Activated T-helper 1 cell treated with anti-CD3 and anti-CD28 coated beads, Interleukin-2, amount 50 U/mL, for 16 hours (primary cell): Measurements from ENCODE around the gene TRPC4AP.

Experiments used
- DNase-seq, 2 donors: peaks; one replicate each; pipeline ENCODE4 v3.0.0-alpha.2; 2020; ENCODE audit warnings: low read depth in 1 of 2, low spot score in 1 of 2

TRPC4AP gene

GRCh38 chr20:34989670-34990069 lies 102.9 kb downstream of the TRPC4AP start:
- DNase-seq = no peak

- no peak for DNase-seq
Observed at GRCh38 chr20:34989118-34989517, 103.5 kb downstream of the TRPC4AP start.

- DNase-seq = no peak
Observed at GRCh38 chr20:34988191-34988540, 104.4 kb downstream of the TRPC4AP start.

GRCh38 chr20:34987288-34988190 lies 105.1 kb downstream of the TRPC4AP start:
- no peak for DNase-seq

GRCh38 chr20:34986311-34987287 lies 106.0 kb downstream of the TRPC4AP start:
- DNase-seq = no peak

GRCh38 chr20:34985461-34986310 lies 106.9 kb downstream of the TRPC4AP start:
- DNase-seq = no peak

- DNase-seq = no peak
Observed at GRCh38 chr20:34984756-34985261, 107.8 kb downstream of the TRPC4AP start.

- no peak for DNase-seq
Observed at GRCh38 chr20:34983995-34984735, 108.4 kb downstream of the TRPC4AP start.

- DNase-seq = no peak
Observed at GRCh38 chr20:34983089-34983820, 109.4 kb downstream of the TRPC4AP start.

- no peak for DNase-seq
Observed at GRCh38 chr20:34982270-34983088, 110.1 kb downstream of the TRPC4AP start.

GRCh38 chr20:34980543-34981233 lies 111.9 kb downstream of the TRPC4AP start:
- DNase-seq = no peak

- no peak for DNase-seq
Observed at GRCh38 chr20:34979366-34980153, 113.0 kb downstream of the TRPC4AP start.

- no peak for DNase-seq
Observed at GRCh38 chr20:34978092-34978744, 114.4 kb downstream of the TRPC4AP start.

GRCh38 chr20:34977365-34978091 lies 115.1 kb downstream of the TRPC4AP start:
- DNase-seq = no peak

- no peak for DNase-seq
Observed at GRCh38 chr20:34976286-34976685, 116.3 kb downstream of the TRPC4AP start.

GRCh38 chr20:34974246-34974645 lies 118.4 kb downstream of the TRPC4AP start:
- no peak for DNase-seq
